Keratinocyte (primary cell): ENCODE results near the gene PLEKHB2. TPM values are rescaled to one million over a fixed set of nuclear protein-coding genes. Genes with fewer than 3 reads are reported as not detected.

Source experiments
- DNase-seq: peaks from one replicate; pipeline ENCODE4 v3.0.0-alpha.2; 2011; ENCODE audit warnings: low read depth, missing footprints, low spot score
- FAIRE-seq: peaks from 2 replicates; lab custom pipeline; 2011; peaks lifted over from hg19 to GRCh38; lab: Jason Lieb, UNC
- H2AFZ ChIP-seq: 2 replicates; pipeline ENCODE4 v1.6.0; 2012; ENCODE audit warnings: low read length, control low read depth, inconsistent platforms; ENCODE audit not compliant: control insufficient read depth
- H3K27ac ChIP-seq: 2 replicates; pipeline ENCODE4 v1.5.1; 2011; ENCODE audit warnings: low read length; ENCODE audit not compliant: control insufficient read depth, insufficient read depth
- H3K27me3 ChIP-seq: 3 replicates; pipeline ENCODE4 v1.6.0; 2011; ENCODE audit warnings: low read length; ENCODE audit not compliant: control insufficient read depth, insufficient read depth; ENCODE audit errors: extremely low read depth
- H3K36me3 ChIP-seq, 2 experiments: 2 replicates in 1 of 2; 3 replicates in 1 of 2; pipeline ENCODE4 v1.5.1; 2011; ENCODE audit warnings: low read length in 2 of 2, mild to moderate bottlenecking in 1 of 2; ENCODE audit not compliant: control insufficient read depth in 2 of 2, insufficient read depth in 2 of 2; ENCODE audit errors: extremely low read depth in 1 of 2
- H3K4me1 ChIP-seq: 3 replicates; pipeline ENCODE4 v1.5.1; 2011; ENCODE audit warnings: low read length; ENCODE audit not compliant: control insufficient read depth, insufficient read depth; ENCODE audit errors: extremely low read depth
- H3K4me2 ChIP-seq: 3 replicates; pipeline ENCODE4 v1.6.0; 2011; ENCODE audit warnings: low read depth, low read length; ENCODE audit not compliant: control insufficient read depth, insufficient read depth; ENCODE audit errors: extremely low read depth
- H3K4me3 ChIP-seq, 3 experiments: fragments of 200-600 bp in 1 of 3; sonication (generic) in 1 of 3; 2 replicates in 2 of 3; 3 replicates in 1 of 3; pipeline ENCODE4 v1.5.1; 2011 to 2016; ENCODE audit warnings: low read length in 3 of 3, mild to moderate bottlenecking in 3 of 3, control low read depth in 2 of 3, inconsistent platforms in 1 of 3, low read depth in 1 of 3, mixed read lengths in 1 of 3, mixed run types in 1 of 3, moderate library complexity in 1 of 3; ENCODE audit not compliant: control insufficient read depth in 2 of 3, insufficient read depth in 2 of 3; ENCODE audit errors: extremely low read depth in 1 of 3
- H3K79me2 ChIP-seq: 2 replicates; pipeline ENCODE4 v1.6.0; 2012; ENCODE audit warnings: low read length; ENCODE audit not compliant: control insufficient read depth, insufficient read depth
- H3K9ac ChIP-seq: 3 replicates; pipeline ENCODE4 v1.6.0; 2011; ENCODE audit warnings: low read length; ENCODE audit not compliant: control insufficient read depth, insufficient read depth; ENCODE audit errors: extremely low read depth
- H3K9me1 ChIP-seq: 3 replicates; pipeline ENCODE4 v1.6.0; 2011; ENCODE audit warnings: low read length; ENCODE audit not compliant: control insufficient read depth, insufficient read depth; ENCODE audit errors: extremely low read depth
- H3K9me3 ChIP-seq: 2 replicates; pipeline ENCODE4 v1.5.1; 2012; ENCODE audit warnings: low read depth, low read length; ENCODE audit not compliant: control insufficient read depth
- H4K20me1 ChIP-seq: 3 replicates; pipeline ENCODE4 v1.6.0; 2011; ENCODE audit warnings: low read length; ENCODE audit not compliant: control insufficient read depth, insufficient read depth; ENCODE audit errors: extremely low read depth
- CTCF ChIP-seq, 3 experiments: IDR thresholded peaks in 1 of 3; conservative IDR thresholded peaks in 1 of 3; optimal IDR thresholded peaks in 1 of 3; 2 replicates in 2 of 3; 3 replicates in 1 of 3; pipeline versions ENCODE3 to v1.5.1; 2011; ENCODE audit warnings: low read length in 3 of 3, mild to moderate bottlenecking in 3 of 3, moderate library complexity in 2 of 3, control low read depth in 1 of 3, inconsistent platforms in 1 of 3; ENCODE audit not compliant: insufficient read depth in 2 of 3; ENCODE audit errors: extremely low read depth in 1 of 3
- EZH2 ChIP-seq: IDR thresholded peaks from one replicate; pipeline ENCODE4 v1.6.1; 2012; ENCODE audit warnings: inconsistent platforms, mild to moderate bottlenecking, low read length, moderate library complexity
- dilution Hi-C: fragments of 300-500 bp; cut with MboI; formaldehyde crosslinking; loops from one replicate; pipeline ENCODE4 v1.7.0; 2020; ENCODE audit warnings: low sequenced_read_pairs; ENCODE audit not compliant: extremely low pct_ligation_motif_present
- polyA plus RNA-seq, 5 experiments: library from polyadenylated mRNA; depleted of rRNA in 3 of 5; stranded (reverse) in 3 of 5; stranded (forward) in 1 of 5; unstranded in 1 of 5; fragments of >200 nt; gene quantifications; 1 replicate in 1 of 5; 2 replicates in 3 of 5; 3 replicates in 1 of 5; pipeline versions ENCODE4 v1.2.1 to v1.2.3, GENCODE V29; 2011 to 2012; ENCODE audit warnings: missing spikeins in 2 of 5, low read depth in 1 of 5, low replicate concordance in 1 of 5

PLEKHB2 gene
- polyA plus RNA-seq, 1 donor (not counting 4 experiments of a cell fraction or from before 2014, with no cell fraction given) = 77.0 TPM

- H3K4me3 ChIP-seq = no peak overlapping the region
- H4K20me1 ChIP-seq = no peaks in the 10 kb centered on the region
- no peak for DNase-seq
- H3K4me1 ChIP-seq = no peaks in the 10 kb centered on the region
- H3K36me3 ChIP-seq = peaks cover 33 to 35% of the 10 kb centered on the region in 2 experiments
- H2AFZ ChIP-seq = no peak overlapping the region
- H3K9me3 ChIP-seq = no peaks in the 10 kb centered on the region
- H3K79me2 ChIP-seq = peaks cover 13% of the 10 kb centered on the region
- TF ChIP-seq CTCF (optimal IDR thresholded peaks at IDR 0.05 in 1 of 3, IDR thresholded peaks at IDR 0.05 in 1 of 3, conservative IDR thresholded peaks at IDR 0.05 in 1 of 3; ENCODE audit: extremely low read depth in 1 of 3, insufficient read depth in 2 of 3, low read length in 3 of 3) = no peak
- no peak for TF ChIP-seq EZH2
- H3K4me2 ChIP-seq = no peak overlapping the region
- no peak for FAIRE-seq
- dilution Hi-C loops = no loop called here
- H3K27ac ChIP-seq = no peak overlapping the region
- no peak overlapping the region for H3K9ac ChIP-seq
- H3K27me3 ChIP-seq = no peaks in the 10 kb centered on the region
- no peaks in the 10 kb centered on the region for H3K9me1 ChIP-seq
Measured at GRCh38 chr2:131127981-131128380, 22.8 kb downstream of the PLEKHB2 start.

DNA sequence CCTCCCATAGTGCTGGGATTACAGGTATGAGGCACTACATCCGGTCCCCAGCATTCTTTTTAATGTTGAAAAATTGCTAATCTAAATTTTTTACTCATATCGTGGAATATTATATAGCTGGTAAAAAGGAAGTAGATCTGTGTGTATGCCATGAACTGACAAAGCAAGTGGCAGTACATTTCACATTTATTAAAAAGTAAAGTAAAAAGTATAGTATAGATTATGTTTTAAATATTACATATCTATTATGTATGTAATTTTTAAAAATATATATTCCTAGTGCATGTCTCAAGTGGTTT is 25.1 kb downstream of the PLEKHB2 start:
- no peak overlapping the region for H3K4me3 ChIP-seq
- H3K9me3 ChIP-seq = no peaks in the 10 kb centered on the region
- DNase-seq (no peak), FAIRE-seq (no peak)
- H2AFZ ChIP-seq = no peak overlapping the region
- no peak overlapping the region for H3K9ac ChIP-seq
- no peaks in the 10 kb centered on the region for H3K9me1 ChIP-seq
- H3K4me2 ChIP-seq = no peak overlapping the region
- H3K4me1 ChIP-seq = no peaks in the 10 kb centered on the region
- H3K27ac ChIP-seq = no peak overlapping the region
- H3K79me2 ChIP-seq = no peaks in the 10 kb centered on the region
- no peak for TF ChIP-seq CTCF (optimal IDR thresholded peaks at IDR 0.05 in 1 of 3, IDR thresholded peaks at IDR 0.05 in 1 of 3, conservative IDR thresholded peaks at IDR 0.05 in 1 of 3; ENCODE audit: extremely low read depth in 1 of 3, insufficient read depth in 2 of 3, low read length in 3 of 3)
- no peak for TF ChIP-seq EZH2
- no peaks in the 10 kb centered on the region for H3K27me3 ChIP-seq
- dilution Hi-C loops = no loop called here
- peaks cover 27 to 38% of the 10 kb centered on the region in 2 experiments for H3K36me3 ChIP-seq
- no peaks in the 10 kb centered on the region for H4K20me1 ChIP-seq
